ENCODE measurements around the gene ZNF74.
"Not testable (repeated sequence)": the region's sequence is repeated elsewhere in the genome, so short reads cannot be mapped to it uniquely, and the experiment has no call there.

GRCh38 chr22:20366841-20367240, 27.1 kb upstream of the ZNF74 start:
- TF ChIP-seq CTCF, POLR2AphosphoS5, POLR2A, EP300 (IDR thresholded peaks at IDR 0.05): not testable (repeated sequence)

Measured in suprapubic skin (tissue), 4 donors.